Measurements from ENCODE around the gene TAF11.

- TF ChIP-seq POLR2A (IDR thresholded peaks at IDR 0.05) = no peak
- TF ChIP-seq CTCF (IDR thresholded peaks at IDR 0.05) = no peak
Observed at GRCh38 chr6:34922177-34922663, 34.4 kb upstream of the TAF11 start.
